Right cardiac atrium (tissue), 5 donors: ENCODE measurements around the gene TDRD6. TPM values are rescaled to one million over a fixed set of nuclear protein-coding genes. Genes with fewer than 3 reads are reported as not detected.
"Not testable (repeated sequence)": the region's sequence is repeated elsewhere in the genome, so short reads cannot be mapped to it uniquely, and the experiment has no call there.

ENCODE experiments used
- ATAC-seq, 2 donors: fragments of 200-7000 bp; cut with Tn5 transposase; one replicate each; pipeline versions ENCODE4 v1.8.0 to v1.9.1; 2020; ENCODE audit warnings: moderate library complexity in 2 of 2, mild to moderate bottlenecking in 1 of 2
- DNase-seq, 3 donors: peaks; one replicate each; pipeline ENCODE4 v3.0.0-alpha.2; 2020
- H3K27ac ChIP-seq: one replicate; pipeline ENCODE4 v1.5.1; 2013; ENCODE audit warnings: mild to moderate bottlenecking, low read length, control low read depth, moderate library complexity
- H3K27me3 ChIP-seq: one replicate; pipeline ENCODE4 v1.6.1; 2013; ENCODE audit not compliant: control insufficient read depth, insufficient read depth
- H3K4me1 ChIP-seq: one replicate; pipeline ENCODE4 v1.6.1; 2013; ENCODE audit warnings: low read length; ENCODE audit not compliant: control insufficient read depth, insufficient read depth
- H3K4me3 ChIP-seq: one replicate; pipeline ENCODE4 v1.5.1; 2013; ENCODE audit warnings: low read length, control low read depth
- H3K9me3 ChIP-seq: one replicate; pipeline ENCODE4 v1.6.1; 2013; ENCODE audit warnings: low read length; ENCODE audit not compliant: control insufficient read depth
- WGBS: extraction: QIAGEN DNeasy Blood & Tissue Kit; methylation state at CpG from one replicate; pipeline ENCODE4 v1.1.7; 2013; 5-methylcytosine and 5-hydroxymethylcytosine counted together
- intact Hi-C, 4 donors: fragments of 100-400 bp; cut with DNase I; formaldehyde crosslinking; loops; one replicate each; pipeline versions ENCODE4 v1.11.0 to v1.14.0; 2022 to 2023
- polyA plus RNA-seq: library from polyadenylated mRNA; stranded (reverse); fragments of 200-250 nt; gene quantifications from one replicate; pipeline ENCODE4 v1.2.3, GENCODE V29; 2013
- total RNA-seq, 4 donors: library from RNA; stranded (reverse); fragmentation: NEBNext Ultra II Directional; extraction: Animal tissue kit (Norgen Biotek cat#: 25700); gene quantifications; one replicate each; pipeline ENCODE4 v1.2.1, GENCODE V29; 2021
- donor health status: healthy with polysubstance abuse.
- donor health status: DM: no; HTN: yes; CAD: no.
- donor health status: DM: no; HTN: no; CAD: no.
- donor health status: DM: no; HTN: yes; CAD: no; lungs with severe emphysema.
- donor health status: DM: yes; HTN: yes; CAD: no.

The TDRD6 gene
- total and polyA plus RNA-seq, 5 donors, result 0.27 to 1.2 (median 0.46) TPM

DNA sequence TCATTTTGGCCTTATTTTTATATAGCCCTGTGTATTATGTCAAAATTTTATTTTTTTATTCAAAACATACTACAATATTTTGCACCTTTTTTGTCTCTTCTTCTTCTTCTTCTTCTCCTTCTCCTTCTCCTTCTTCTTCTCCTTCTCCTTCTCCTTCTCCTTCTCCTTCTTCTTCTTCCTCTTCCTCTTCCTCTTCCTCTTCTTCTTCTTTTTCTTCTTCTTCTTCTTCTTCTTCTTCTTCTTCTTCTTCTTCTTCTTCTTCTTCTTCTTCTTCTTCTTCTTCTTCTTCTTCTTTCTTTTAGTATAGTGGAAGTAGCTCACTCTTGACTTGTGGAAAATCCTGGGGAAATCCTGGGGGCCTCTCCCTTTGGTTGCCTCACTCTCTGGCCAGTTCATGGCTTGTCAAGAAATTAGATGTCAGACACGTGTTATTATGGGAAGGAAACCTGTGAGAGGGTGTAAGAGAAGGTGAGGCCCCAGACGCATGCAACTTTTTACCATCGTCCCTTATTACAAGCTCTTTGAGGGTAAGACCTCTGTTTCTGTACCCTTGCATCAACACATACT is 56.6 kb downstream of the TDRD6 start:
- DNase-seq, H3K27me3 ChIP-seq, H3K4me1 ChIP-seq, intact Hi-C loops, H3K9me3 ChIP-seq, H3K27ac ChIP-seq, ATAC-seq, H3K4me3 ChIP-seq: not testable (repeated sequence)
- 82% methylated on average over 3 of the region's 3 CpGs for WGBS

- Histone ChIP-seq H3K4me3 (no peak overlapping the region), H3K4me1 (no peaks in the 10 kb centered on the region), H3K9me3 (no peaks in the 10 kb centered on the region), H3K27me3 (no peaks in the 10 kb centered on the region), H3K27ac (no peak overlapping the region)
- 66% methylated on average over 2 of the region's 2 CpGs for WGBS
- DNase-seq, result no peak
- ATAC-seq, result no peak
- intact Hi-C loops, result no loop called here
These were observed 58.3 kb downstream of the TDRD6 start for GRCh38 chr6:46745973-46746372.

DNA sequence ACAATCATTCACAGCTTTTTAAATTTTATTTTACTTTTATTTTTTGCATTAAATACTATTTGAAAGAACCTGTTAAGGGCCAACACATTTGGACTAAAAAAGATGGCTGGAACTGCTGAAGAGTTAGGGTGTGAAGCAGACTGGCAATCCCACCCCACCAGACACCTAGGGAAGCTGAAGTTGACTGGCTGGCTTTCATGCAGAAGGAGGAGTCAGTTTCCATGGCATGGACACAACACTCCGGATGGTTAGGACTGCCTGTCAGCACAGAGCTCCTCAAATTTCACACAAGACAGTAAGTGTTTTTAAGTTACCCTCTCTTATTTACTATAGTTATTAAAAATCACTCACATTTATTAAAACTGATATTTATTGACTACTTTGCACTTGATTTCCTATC is 59.0 kb downstream of the TDRD6 start, which contains the start of gene ANKRD66:
ANKRD66 (plus strand) TSS at position 238 of the 400 bp plus-strand sequence. CDS start 5,016 bp downstream, outside the sequence.
- ATAC-seq (peak; percentile 51 to 75), DNase-seq (no peak)
- Histone ChIP-seq H3K27ac (no peak within 1 kb of the TSS), H3K27me3 (no peaks in the 10 kb centered on the region), H3K4me1 (no peaks in the 10 kb centered on the region), H3K9me3 (no peaks in the 10 kb centered on the region), H3K4me3 (no peak within 1 kb of the TSS)
- WGBS, result 29% methylated on average over 1 of the region's 1 CpG
- intact Hi-C loops, result no loop called here

- Histone ChIP-seq H3K4me1 (no peaks in the 10 kb centered on the region), H3K4me3 (no peak overlapping the region), H3K27ac (no peak overlapping the region), H3K9me3 (no peaks in the 10 kb centered on the region), H3K27me3 (no peaks in the 10 kb centered on the region)
- DNase-seq, result no peak
- intact Hi-C loops, result no loop called here
- WGBS, result 90% methylated on average over 5 of the region's 5 CpGs
- no peak for ATAC-seq
These were observed 61.3 kb downstream of the TDRD6 start for GRCh38 chr6:46748940-46749503.

- Histone ChIP-seq H3K27ac (no peak overlapping the region), H3K9me3 (no peaks in the 10 kb centered on the region), H3K4me1 (no peaks in the 10 kb centered on the region), H3K4me3 (no peak overlapping the region), H3K27me3 (no peaks in the 10 kb centered on the region)
- no peak for DNase-seq
- no peak for ATAC-seq
- intact Hi-C loops, result no loop called here
- WGBS, result 77% methylated on average over 5 of the region's 5 CpGs
These were observed 62.0 kb downstream of the TDRD6 start for GRCh38 chr6:46749731-46750130.

GRCh38 chr6:46751658-46752057 is 64.0 kb downstream of the TDRD6 start:
- Histone ChIP-seq H3K4me3 (no peak overlapping the region), H3K27me3 (no peaks in the 10 kb centered on the region), H3K27ac (no peak overlapping the region), H3K9me3 (no peaks in the 10 kb centered on the region), H3K4me1 (no peaks in the 10 kb centered on the region)
- ATAC-seq (no peak), DNase-seq (no peak)
- WGBS, result 70% methylated on average over 3 of the region's 3 CpGs
- intact Hi-C loops, result no loop called here

Other genes starting within 250 kb of the TDRD6 start
- gene RCAN2, start 196.4 kb upstream of the TDRD6 start, total RNA-seq, result 100 to 1,000 TPM; 117 to 184 (median 136) TPM
- gene RCAN2, start 196.4 kb upstream of the TDRD6 start, polyA plus RNA-seq, result 82.9 TPM
- gene CYP39A1, start 35.1 kb upstream of the TDRD6 start, total RNA-seq, result 1 to 10 TPM; 6.9 to 8.7 (median 7.1) TPM
- 3.3 TPM for gene CYP39A1, start 35.1 kb upstream of the TDRD6 start, polyA plus RNA-seq
- 10 to 100 TPM; 15.5 to 19.9 (median 17.7) TPM for gene SLC25A27, start 34.9 kb upstream of the TDRD6 start, total RNA-seq
- 17.0 TPM for gene SLC25A27, start 34.9 kb upstream of the TDRD6 start, polyA plus RNA-seq
- gene PLA2G7, start 47.5 kb downstream of the TDRD6 start, total RNA-seq, result under 1 TPM; 0.31 to 0.71 (median 0.47) TPM
- 0.16 TPM for gene PLA2G7, start 47.5 kb downstream of the TDRD6 start, polyA plus RNA-seq
- not detected for gene ANKRD66, start 59.0 kb downstream of the TDRD6 start, total RNA-seq
- gene ANKRD66, start 59.0 kb downstream of the TDRD6 start, polyA plus RNA-seq, result not detected
- gene MEP1A, start 105.5 kb downstream of the TDRD6 start, total RNA-seq, result not detected
- not detected for gene MEP1A, start 105.5 kb downstream of the TDRD6 start, polyA plus RNA-seq
- gene ADGRF5, start 234.1 kb downstream of the TDRD6 start, total RNA-seq, result 10 to 100 TPM; 27.1 to 61.9 (median 40.4) TPM
- gene ADGRF5, start 234.1 kb downstream of the TDRD6 start, polyA plus RNA-seq, result 23.9 TPM